ENCODE results near the gene TESK2. TPM values are rescaled to one million over a fixed set of nuclear protein-coding genes. Genes with fewer than 3 reads are reported as not detected.

TESK2 gene
- total and polyA plus RNA-seq, 12 donors = 1.1 to 21.4 (median 3.6) TPM

- intact Hi-C loops (cut with DNase I) = no loop called here
- Histone ChIP-seq H3K9me3 (replicated peaks in 1 of 3) (no peaks in the 10 kb centered on the region), H3K27me3 (no peaks in the 10 kb centered on the region), H3K4me1 (replicated peaks in 1 of 2) (no peaks in the 10 kb centered on the region), H3K36me3 (replicated peaks in 1 of 2) (no peaks in the 10 kb centered on the region), H3K27ac (no peak overlapping the region), H3K4me3 (no peak overlapping the region)
- no peak for DNase-seq
- WGBS, 4 donors = 97 to 98% (median 97%) methylated on average over 3 of the region's 3 CpGs
- TF ChIP-seq CTCF (IDR thresholded peaks at IDR 0.05) (no peak), POLR2A (IDR thresholded peaks at IDR 0.05) (no peak)
Measured at GRCh38 chr1:45448357-45448756, 42.6 kb downstream of the TESK2 start.

- 44 to 79% (median 58%) methylated on average over 1 of the region's 1 CpG for WGBS, 4 donors
- no peak for DNase-seq
- H3K4me3 ChIP-seq = no peak overlapping the region
- intact Hi-C loops (cut with DNase I) = no loop called here
- no peak overlapping the region for H3K27ac ChIP-seq
- H3K36me3 ChIP-seq (replicated peaks in 1 of 2) = no peaks in the 10 kb centered on the region
- TF ChIP-seq POLR2A (IDR thresholded peaks at IDR 0.05) = no peak
- no peak for TF ChIP-seq CTCF (IDR thresholded peaks at IDR 0.05)
- H3K27me3 ChIP-seq = no peaks in the 10 kb centered on the region
- no peaks in the 10 kb centered on the region for H3K4me1 ChIP-seq (replicated peaks in 1 of 2)
- no peaks in the 10 kb centered on the region for H3K9me3 ChIP-seq (replicated peaks in 1 of 3)
Measured at GRCh38 chr1:45446950-45447672, 43.9 kb downstream of the TESK2 start.

- intact Hi-C loops (cut with DNase I) = no loop called here
- WGBS, 4 donors = 91 to 97% (median 93%) methylated on average over 1 of the region's 1 CpG
Measured at GRCh38 chr1:45446530-45446929, 44.4 kb downstream of the TESK2 start.

GRCh38 chr1:45444609-45445131 is 46.3 kb downstream of the TESK2 start:
- TF ChIP-seq POLR2A (IDR thresholded peaks at IDR 0.05) = no peak
- no peak for TF ChIP-seq CTCF (IDR thresholded peaks at IDR 0.05)
- WGBS, 4 donors = 90 to 93% (median 91%) methylated on average over 5 of the region's 5 CpGs
- intact Hi-C loops (cut with DNase I) = no loop called here
- Histone ChIP-seq H3K27me3 (no peaks in the 10 kb centered on the region), H3K27ac (no peak overlapping the region), H3K36me3 (replicated peaks in 1 of 2) (no peaks in the 10 kb centered on the region), H3K4me1 (replicated peaks in 1 of 2) (no peaks in the 10 kb centered on the region), H3K9me3 (replicated peaks in 1 of 3) (no peaks in the 10 kb centered on the region), H3K4me3 (no peak overlapping the region)
- DNase-seq = no peak

More at GRCh38 chr1:45446530-45446929, 44.4 kb downstream of the TESK2 start:
- Histone ChIP-seq H3K9me3 (replicated peaks in 1 of 3) (no peaks in the 10 kb centered on the region), H3K4me3 (no peak overlapping the region), H3K27me3 (no peaks in the 10 kb centered on the region), H3K4me1 (replicated peaks in 1 of 2) (no peaks in the 10 kb centered on the region), H3K27ac (no peak overlapping the region), H3K36me3 (replicated peaks in 1 of 2) (no peaks in the 10 kb centered on the region)
- TF ChIP-seq POLR2A (IDR thresholded peaks at IDR 0.05) (no peak), CTCF (IDR thresholded peaks at IDR 0.05) (no peak)
- DNase-seq = no peak

All from adrenal gland (tissue), 12 donors.